ENCODE results near the gene LDLRAD4.
A peak's percentile ranks its signal among the peaks of the same experiment; 100 is the strongest.

LDLRAD4 gene

DNA sequence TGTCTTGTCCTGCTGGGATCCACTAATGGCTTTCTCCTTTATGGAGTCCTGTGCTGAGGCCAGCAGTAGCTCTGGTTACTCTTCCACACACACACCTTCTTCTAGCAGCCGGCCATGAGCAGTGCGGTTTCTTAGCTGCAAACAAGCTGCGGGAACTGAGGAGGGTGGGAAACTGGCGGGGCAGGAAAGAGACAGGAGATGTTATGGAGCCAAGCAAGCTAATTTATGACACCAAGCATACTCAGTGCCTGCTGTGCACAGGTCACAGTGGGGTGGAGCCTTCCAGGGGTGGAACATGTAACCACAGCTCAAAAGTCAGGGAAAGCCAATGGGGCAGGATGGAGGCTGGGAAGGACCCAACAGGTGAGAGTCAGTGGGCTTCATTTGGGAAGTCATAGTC, 327.0 kb downstream of the LDLRAD4 start:
- no peak for DNase-seq

DNA sequence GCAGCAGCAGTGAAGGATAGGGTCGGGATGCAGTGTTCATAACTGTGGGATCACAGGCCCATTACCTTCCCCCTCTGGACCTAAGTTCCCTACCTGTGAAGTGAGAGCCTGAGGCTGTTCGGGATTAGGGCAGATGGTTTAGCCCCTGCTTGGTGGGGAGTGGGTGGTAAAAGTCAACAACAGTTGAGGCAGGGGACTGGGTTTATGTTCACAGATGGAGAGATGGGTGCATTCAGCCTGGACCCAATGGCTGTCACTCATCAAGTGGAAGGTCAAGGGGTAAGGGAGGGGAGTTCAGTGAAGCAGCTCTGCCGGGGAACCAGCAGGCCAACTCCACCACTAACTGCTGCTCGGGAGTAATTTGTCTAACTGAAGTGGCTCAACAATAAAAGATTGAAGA, 327.4 kb downstream of the LDLRAD4 start:
- no peak for DNase-seq

DNA sequence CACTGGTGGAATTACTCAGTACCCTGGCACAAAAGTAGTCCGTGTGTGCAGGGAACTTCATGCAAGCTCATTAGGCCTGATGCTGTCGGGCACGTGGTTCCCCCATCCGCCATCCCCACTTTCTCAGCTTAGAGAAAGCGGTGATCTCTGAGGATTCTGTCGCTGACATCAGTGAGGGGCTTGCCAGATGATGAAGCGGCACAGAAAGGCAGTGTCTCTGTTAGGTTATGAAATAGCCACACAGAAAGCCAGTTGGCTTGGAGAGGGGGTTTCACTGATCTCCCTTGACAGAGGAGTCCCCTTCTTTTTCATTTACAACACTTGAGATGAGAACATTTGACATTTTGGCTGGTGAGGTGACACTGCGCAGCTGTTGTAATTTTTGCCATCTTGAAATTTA, 328.1 kb downstream of the LDLRAD4 start:
- DNase-seq = no peak

DNA sequence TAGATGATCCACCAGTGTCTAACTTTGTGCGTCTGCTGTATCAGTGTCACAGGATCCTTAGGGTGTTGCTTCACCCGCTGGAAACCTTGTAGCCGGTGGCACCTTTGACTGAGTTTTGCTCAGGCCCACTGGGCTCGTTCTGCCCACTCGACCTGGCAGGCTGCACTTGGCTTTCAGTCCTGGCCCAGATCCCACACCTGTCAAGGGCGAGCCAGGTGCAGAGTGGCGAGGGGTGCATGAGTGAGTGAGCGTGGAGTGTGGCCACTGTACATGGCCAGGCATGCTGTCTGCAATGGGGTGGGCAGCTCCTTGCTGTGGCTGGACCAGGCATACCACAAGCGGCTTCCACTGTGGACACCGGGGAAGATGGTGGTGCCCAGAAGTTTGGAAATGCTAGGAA, 328.8 kb downstream of the LDLRAD4 start:
- DNase-seq = no peak

GRCh38 chr18:13548106-13548819, 329.7 kb downstream of the LDLRAD4 start:
- no peak for DNase-seq

- no peak for DNase-seq
Observed at GRCh38 chr18:13548966-13549879, 330.7 kb downstream of the LDLRAD4 start.

- DNase-seq = no peak
Observed at GRCh38 chr18:13549880-13550232, 331.3 kb downstream of the LDLRAD4 start.

DNA sequence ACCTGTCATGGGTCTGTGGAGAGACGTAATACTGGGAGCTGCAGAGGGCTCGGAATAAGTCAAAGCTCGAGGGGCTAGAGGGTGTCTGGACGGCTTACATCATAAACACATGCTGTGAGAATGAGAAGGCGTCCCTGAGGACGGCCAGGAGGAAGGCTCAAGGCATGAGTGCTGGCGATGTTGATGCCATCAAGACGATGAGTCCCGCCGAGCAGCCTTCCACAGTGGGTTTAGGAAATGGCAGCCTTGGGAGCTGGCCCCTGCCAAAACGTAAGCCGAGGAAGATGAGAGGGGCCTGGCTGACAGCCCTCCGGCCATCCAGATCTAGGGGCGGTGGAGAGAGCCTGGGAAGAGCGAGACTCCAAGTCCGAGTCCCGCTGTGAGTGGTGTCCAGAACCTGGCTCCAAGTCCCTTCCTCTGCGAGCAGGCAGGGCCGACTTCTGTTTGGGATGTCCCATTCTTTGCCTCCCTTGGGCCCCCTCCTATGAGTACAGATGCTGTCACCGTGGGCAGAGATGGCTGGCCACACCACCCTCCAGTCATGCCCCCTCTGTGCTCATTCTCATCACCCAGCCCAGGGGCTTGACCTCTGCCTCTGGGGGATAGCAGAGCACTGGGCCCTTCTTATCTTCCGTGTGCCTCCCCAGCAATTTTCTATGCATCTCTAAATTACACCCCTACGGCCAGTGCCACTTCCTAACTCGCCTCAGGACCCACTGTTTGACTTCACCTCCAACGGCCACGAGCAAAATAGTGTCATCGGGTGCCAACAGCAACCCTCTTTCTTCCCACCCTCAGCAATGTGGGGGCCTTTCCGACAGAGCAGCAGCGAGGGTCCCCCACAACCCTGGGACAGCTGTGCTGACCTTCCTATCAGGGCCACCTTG, 332.1 kb downstream of the LDLRAD4 start:
- no peak for DNase-seq

GRCh38 chr18:13551305-13551603, 332.7 kb downstream of the LDLRAD4 start:
- no peak for DNase-seq

DNA sequence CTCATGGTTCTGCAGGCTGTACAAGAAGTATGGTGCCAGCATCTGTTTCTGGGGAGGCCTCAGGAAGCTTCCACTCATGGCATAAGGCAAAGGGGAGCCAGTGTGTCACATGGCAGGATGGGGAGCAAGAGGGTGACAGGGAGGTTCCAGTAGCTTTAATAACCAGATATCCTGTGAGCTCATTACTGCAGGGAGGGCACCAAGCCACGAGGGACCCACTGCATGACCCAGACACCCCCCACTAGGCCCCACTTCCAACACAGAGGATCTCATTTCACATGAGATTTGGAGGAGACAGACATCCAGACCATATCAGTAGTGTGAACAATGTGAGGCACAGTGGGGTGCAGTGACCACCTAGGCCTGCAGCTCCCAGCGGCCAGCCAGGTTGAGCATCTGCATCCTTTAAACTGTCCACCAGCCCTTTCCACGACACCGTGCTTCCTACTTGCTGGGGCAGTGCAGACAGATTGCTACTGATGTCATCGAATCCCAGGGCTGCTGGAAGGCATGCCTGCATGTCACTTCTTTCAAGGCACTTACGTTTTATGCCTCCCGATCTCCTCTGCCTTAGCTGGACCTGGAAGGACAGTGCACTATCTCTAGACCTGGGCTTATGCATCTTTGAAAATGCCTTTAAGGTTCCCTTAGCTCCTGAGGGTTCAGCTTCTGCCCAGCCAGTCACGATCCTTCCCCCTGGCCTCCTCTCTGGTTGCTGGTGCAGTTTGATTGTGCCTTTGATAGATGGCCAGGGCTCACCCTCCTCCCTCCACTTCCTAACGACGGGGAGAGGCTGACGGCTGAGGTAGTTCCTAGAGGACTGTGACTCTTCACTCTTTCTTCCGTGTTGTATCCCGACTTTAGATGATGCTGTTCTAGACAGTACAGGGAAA, 333.5 kb downstream of the LDLRAD4 start:
- no peak for DNase-seq

- DNase-seq = no peak
Observed at GRCh38 chr18:13553449-13553848, 334.9 kb downstream of the LDLRAD4 start.

DNA sequence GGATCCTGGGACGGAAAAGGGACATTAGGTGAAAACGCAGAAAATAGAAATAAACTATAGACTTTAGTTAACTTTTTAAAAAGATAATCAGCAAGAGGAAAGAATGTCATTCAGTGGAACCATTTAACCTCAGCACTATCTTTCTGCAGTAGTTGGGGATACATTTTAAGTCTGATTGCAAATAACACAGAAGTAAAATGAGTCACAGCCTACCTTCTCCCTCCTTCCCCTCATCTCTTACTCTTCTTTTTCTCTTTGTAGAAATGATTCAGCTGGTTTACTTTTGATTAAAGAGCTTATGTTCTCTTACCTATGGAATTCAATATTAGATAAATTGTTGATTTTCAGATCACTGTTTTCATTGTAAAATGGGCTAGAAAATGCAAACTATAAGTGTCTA, 336.6 kb downstream of the LDLRAD4 start:
- DNase-seq = no peak

GRCh38 chr18:13555865-13556264, 337.3 kb downstream of the LDLRAD4 start:
- no peak for DNase-seq

GRCh38 chr18:13556502-13556901, 337.9 kb downstream of the LDLRAD4 start:
- DNase-seq = no peak

DNA sequence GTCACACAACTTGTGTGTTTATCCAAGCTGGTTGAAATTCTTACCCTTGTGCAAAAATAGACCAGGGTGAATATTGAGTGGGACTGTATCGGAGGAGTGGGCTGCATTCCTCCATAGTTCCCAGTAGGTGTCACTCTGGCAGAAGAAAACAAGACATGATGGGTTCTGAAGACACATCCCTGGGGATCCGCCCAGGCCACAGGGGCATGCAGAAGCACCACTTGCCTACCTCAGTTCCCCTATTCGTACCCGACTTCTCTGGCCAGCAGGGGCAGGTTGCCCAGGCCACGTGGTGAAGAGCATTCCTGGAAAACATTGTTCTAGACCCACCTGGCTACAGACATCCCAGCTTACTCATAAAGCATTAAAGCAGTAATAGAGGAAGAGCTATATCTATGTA, 339.6 kb downstream of the LDLRAD4 start:
- no peak for DNase-seq

DNA sequence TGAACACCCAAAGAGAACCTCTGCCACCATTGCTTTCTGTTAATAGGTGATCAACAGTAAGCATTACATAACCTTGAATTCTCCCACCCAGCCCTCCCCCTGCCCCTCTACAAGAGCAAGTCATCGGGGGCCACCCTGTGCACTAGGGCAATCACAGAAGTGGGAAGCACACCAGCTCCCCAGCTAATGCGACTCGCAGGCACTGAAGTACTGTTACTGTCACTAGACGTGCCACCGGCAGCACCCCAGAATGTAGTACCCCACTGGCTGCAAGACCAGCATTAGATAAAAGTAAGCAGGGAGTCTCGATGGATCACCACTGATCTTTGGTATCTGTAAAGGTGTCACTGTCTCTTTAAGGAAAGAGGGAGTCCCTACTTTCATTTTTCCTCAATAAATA, 340.2 kb downstream of the LDLRAD4 start:
- no peak for DNase-seq

DNA sequence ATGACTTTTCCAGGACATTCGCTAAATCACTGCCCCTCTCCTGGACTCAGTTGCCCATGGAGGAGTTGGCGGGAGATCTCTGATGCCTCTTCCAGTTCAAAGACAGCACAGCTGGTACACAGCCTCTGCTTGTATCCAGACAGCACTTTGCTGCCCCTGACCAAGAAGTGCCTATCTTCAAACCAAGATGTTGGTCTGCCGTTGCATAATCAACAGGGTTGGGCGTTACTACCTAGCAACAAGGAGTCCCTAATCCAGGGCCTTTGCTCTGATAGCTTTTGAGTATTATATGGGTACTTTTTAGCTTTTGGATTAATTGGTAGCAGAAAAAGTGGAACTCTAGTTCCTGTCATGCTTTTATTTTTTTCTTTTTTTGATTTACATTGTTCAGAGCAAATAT, 341.2 kb downstream of the LDLRAD4 start:
- DNase-seq = no peak

DNA sequence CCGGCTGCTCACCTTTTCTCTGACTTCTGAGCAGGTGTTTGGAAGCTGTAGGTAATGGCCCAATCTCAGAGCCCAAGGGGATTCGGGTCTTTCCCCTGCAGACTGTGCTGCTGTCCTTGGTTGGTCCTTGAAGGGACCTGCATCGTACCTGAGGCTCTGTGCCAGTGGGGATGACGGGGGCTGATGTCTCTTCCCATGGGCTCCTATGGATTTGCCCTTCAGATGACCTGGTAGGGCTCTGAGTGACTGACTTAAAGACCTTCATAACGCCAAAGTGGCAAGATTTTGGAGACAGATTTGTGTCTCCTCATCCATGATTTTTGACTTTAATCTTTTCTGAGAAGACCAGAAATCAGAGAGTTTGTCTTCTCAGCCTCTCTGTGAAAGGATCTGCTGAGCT, 341.7 kb downstream of the LDLRAD4 start:
- DNase-seq = no peak

DNA sequence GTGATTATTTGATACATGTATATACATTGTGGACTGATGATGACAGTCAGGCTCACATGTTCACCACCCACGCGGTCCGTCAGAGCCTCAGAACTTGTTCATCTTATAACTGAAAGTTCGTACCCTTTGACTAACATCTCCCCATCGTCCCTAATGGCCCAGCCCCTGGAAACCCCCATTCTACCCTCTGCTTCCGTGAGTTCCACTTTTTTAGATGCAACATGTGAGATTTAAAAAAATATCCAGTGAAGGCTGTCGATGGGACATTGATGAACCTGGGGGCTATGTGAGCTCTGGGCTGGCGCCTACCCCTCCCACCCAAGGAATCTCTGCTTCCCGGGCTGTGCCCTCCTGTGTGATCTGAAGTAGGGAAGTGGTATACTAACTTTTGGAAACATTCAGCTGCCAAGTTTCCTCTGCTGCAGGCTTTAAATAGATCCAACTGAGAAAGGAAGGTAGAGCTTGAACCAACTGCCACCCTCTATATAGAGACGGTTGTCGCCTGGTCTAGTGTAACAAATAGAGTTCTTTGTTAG, 344.0 kb downstream of the LDLRAD4 start:
- DNase-seq = peak; percentile 76

DNA sequence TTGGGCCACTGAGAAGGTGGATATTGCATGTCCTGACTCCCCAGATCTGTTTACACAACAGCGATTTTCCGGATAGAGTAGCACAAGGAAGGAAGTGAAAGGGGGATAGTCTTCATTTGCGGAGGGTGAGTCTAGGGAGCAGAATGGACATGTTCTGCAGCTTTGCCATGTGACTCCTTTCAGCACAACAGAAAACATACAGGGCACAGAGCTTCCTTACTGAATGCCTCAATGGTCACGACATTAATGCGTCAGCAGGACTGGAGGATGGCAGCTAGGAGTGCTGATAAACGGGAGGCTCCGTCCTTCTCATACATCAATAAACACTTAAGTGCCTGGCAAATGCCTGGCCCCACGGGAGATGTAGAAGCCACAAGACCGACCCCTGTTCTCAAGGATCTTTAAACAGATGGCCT, 344.8 kb downstream of the LDLRAD4 start:
- no peak for DNase-seq

DNA sequence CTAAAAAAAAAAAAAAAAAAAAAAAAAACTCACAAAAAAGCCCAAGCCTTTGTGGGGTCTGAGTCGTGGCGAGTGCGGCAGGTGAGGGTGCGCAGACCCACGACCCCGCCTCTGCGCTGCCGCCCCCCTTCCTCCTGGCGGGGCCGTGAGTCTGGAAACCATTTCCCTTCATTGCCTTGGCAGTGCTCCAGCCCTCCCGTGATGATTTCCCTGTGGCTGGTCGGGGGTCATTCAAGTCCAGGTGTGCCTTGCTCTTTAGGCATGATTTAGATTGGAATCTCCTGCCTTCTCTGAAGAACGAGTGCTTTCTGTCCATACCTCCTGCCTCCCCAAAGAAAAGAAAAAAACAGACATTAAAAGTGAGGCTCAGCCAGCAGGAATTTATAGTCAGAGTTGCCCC, 346.0 kb downstream of the LDLRAD4 start:
- no peak for DNase-seq

- DNase-seq = no peak
Observed at GRCh38 chr18:13565228-13565627, 346.7 kb downstream of the LDLRAD4 start.
